Left lung (tissue), 10 donors: ENCODE data around the gene CYFIP1. TPM values are rescaled to one million over a fixed set of nuclear protein-coding genes. Genes with fewer than 3 reads are reported as not detected.

Experiments
- ATAC-seq: fragments of 200-7000 bp; cut with Tn5 transposase; one replicate; pipeline ENCODE4 v1.9.1; 2020; ENCODE audit warnings: moderate library complexity
- DNase-seq, 4 donors: peaks; one replicate each; pipeline ENCODE4 v3.0.0-alpha.2; 2013 to 2020
- H3K27ac ChIP-seq, 2 donors: fragments of 200-600 bp; sonication (generic) in 1 of 2; one replicate each; pipeline versions ENCODE4 v1.5.0 to v1.8.0; 2020 to 2021
- H3K27me3 ChIP-seq, 2 donors: fragments of 200-600 bp; sonication (generic) in 1 of 2; one replicate each; pipeline versions ENCODE4 v1.5.0 to v1.8.0; 2020 to 2021
- H3K36me3 ChIP-seq, 2 donors: fragments of 200-600 bp; sonication (generic) in 1 of 2; one replicate each; pipeline versions ENCODE4 v1.5.0 to v1.8.0; 2020 to 2021
- H3K4me1 ChIP-seq, 2 donors: fragments of 200-600 bp; one replicate each; pipeline ENCODE4 v1.8.0; 2021
- H3K4me3 ChIP-seq, 2 donors: fragments of 200-600 bp; sonication (generic) in 1 of 2; one replicate each; pipeline versions ENCODE4 v1.5.0 to v1.8.0; 2020 to 2021; ENCODE audit warnings: mild to moderate bottlenecking in 1 of 2
- H3K9me3 ChIP-seq, 2 donors: fragments of 200-600 bp; sonication (generic) in 1 of 2; one replicate each; pipeline versions ENCODE4 v1.5.0 to v1.8.0; 2020 to 2021
- CTCF ChIP-seq, 2 donors: fragments of 200-600 bp; sonication (generic) in 1 of 2; IDR thresholded peaks; one replicate each; pipeline versions ENCODE4 v1.5.0 to v1.8.0; 2021; ENCODE audit warnings: antibody characterized with exemption in 2 of 2
- intact Hi-C, 2 donors: fragments of 100-400 bp; cut with DNase I; formaldehyde crosslinking; loops; one replicate each; pipeline versions ENCODE4 v1.11.2 to v1.14.2; 2022
- polyA plus RNA-seq, 6 donors: library from polyadenylated mRNA; unstranded; fragments of 120-200 nt; gene quantifications; one replicate each; pipeline ENCODE4 v1.2.1, GENCODE V29; 2013; ENCODE audit not compliant: insufficient read length in 6 of 6
- total RNA-seq, 2 donors: library from RNA; stranded (reverse); fragmentation: NEBNext Ultra II Directional; extraction: Animal tissue kit (Norgen Biotek cat#: 25700); gene quantifications; one replicate each; pipeline ENCODE4 v1.2.1, GENCODE V29; 2021
- donor health status: DM: no; HTN: yes; CAD: no.
- donor health status: DM: no; HTN: no; CAD: no.

The CYFIP1 gene
- total and polyA plus RNA-seq, 8 donors, result 85.6 to 164 (median 92.3) TPM

- Histone ChIP-seq H3K4me3 (no peak overlapping the region), H3K4me1 (peaks cover 0 to 51% of the 10 kb centered on the region in 2 donors), H3K27ac (no peak overlapping the region), H3K27me3 (no peaks in the 10 kb centered on the region), H3K36me3 (no peaks in the 10 kb centered on the region), H3K9me3 (no peaks in the 10 kb centered on the region)
- no peak for TF ChIP-seq CTCF (IDR thresholded peaks at IDR 0.05)
- DNase-seq (no peak), ATAC-seq (peak; percentile 40)
- intact Hi-C loops, result no loop called here
Measured at GRCh38 chr15:22968366-22968765, 11.8 kb downstream of the CYFIP1 start.

GRCh38 chr15:22967084-22967770, 12.9 kb downstream of the CYFIP1 start:
- Histone ChIP-seq H3K4me3 (no peak overlapping the region), H3K27ac (no peak overlapping the region), H3K27me3 (no peaks in the 10 kb centered on the region), H3K9me3 (no peaks in the 10 kb centered on the region), H3K36me3 (no peaks in the 10 kb centered on the region), H3K4me1 (peaks cover 0 to 51% of the 10 kb centered on the region in 2 donors)
- intact Hi-C loops, result no loop called here
- DNase-seq, result no peak
- ATAC-seq, result no peak
- TF ChIP-seq CTCF (IDR thresholded peaks at IDR 0.05), result no peak

- intact Hi-C loops, result no loop called here
Measured at GRCh38 chr15:22966321-22967083, 13.7 kb downstream of the CYFIP1 start.

GRCh38 chr15:22963641-22964040, 16.5 kb downstream of the CYFIP1 start:
- H3K4me1 ChIP-seq, result peaks cover 6 to 82% of the 10 kb centered on the region in 2 donors
- intact Hi-C loops, result no loop called here
- no peaks in the 10 kb centered on the region for H3K9me3 ChIP-seq
- DNase-seq, result no peak
- no peak overlapping the region for H3K4me3 ChIP-seq
- H3K27me3 ChIP-seq, result no peaks in the 10 kb centered on the region
- peak overlapping the region in 1 of 2 donors; percentile 37 for H3K27ac ChIP-seq
- H3K36me3 ChIP-seq, result no peaks in the 10 kb centered on the region
- no peak for TF ChIP-seq CTCF (IDR thresholded peaks at IDR 0.05)
- ATAC-seq, result no peak

More at GRCh38 chr15:22966321-22967083, 13.7 kb downstream of the CYFIP1 start:
- no peak for TF ChIP-seq CTCF (IDR thresholded peaks at IDR 0.05)
- ATAC-seq (no peak), DNase-seq (no peak)
- Histone ChIP-seq H3K4me3 (no peak overlapping the region), H3K36me3 (no peaks in the 10 kb centered on the region), H3K27me3 (no peaks in the 10 kb centered on the region), H3K9me3 (no peaks in the 10 kb centered on the region), H3K4me1 (peaks cover 0 to 58% of the 10 kb centered on the region in 2 donors), H3K27ac (no peak overlapping the region)

- H3K27ac ChIP-seq, result no peak overlapping the region
- TF ChIP-seq CTCF (IDR thresholded peaks at IDR 0.05), result no peak
- no peak overlapping the region for H3K4me3 ChIP-seq
- intact Hi-C loops, result no loop called here
- no peaks in the 10 kb centered on the region for H3K36me3 ChIP-seq
- no peaks in the 10 kb centered on the region for H3K9me3 ChIP-seq
- ATAC-seq, result no peak
- DNase-seq, result no peak
- peaks cover 6 to 73% of the 10 kb centered on the region in 2 donors for H3K4me1 ChIP-seq
- no peaks in the 10 kb centered on the region for H3K27me3 ChIP-seq
Measured at GRCh38 chr15:22962611-22963010, 17.6 kb downstream of the CYFIP1 start.
